B cell (primary cell): Measurements from ENCODE around the gene CD80.

Experiments
- CTCF ChIP-seq: fragments of 200-600 bp; IDR thresholded peaks from one replicate; pipeline ENCODE4 v1.8.0; 2022; ENCODE audit warnings: antibody characterized with exemption, mild to moderate bottlenecking
- EZH2 ChIP-seq: IDR thresholded peaks from 2 replicates; pipeline ENCODE4 v1.6.1; 2012; ENCODE audit warnings: borderline replicate concordance, low read depth, mild to moderate bottlenecking, moderate library complexity, low read length; ENCODE audit not compliant: insufficient read depth, poor library complexity, severe bottlenecking

GRCh38 chr3:119558626-119559317, 642 bp downstream of the CD80 start:
- no peak for TF ChIP-seq CTCF
- no peak for TF ChIP-seq EZH2
